HG03575 (cell line): Measurements from ENCODE around the gene ADAT3.

Experiments
- ATAC-seq: cut with Tn5 transposase; IDR thresholded peaks from one replicate; pipeline ENCODE4 v1.9.1; 2021; ENCODE audit not compliant: unreplicated experiment, insufficient number of reproducible peaks, low FRiP score; ENCODE audit errors: extremely low read depth

ADAT3 gene

DNA sequence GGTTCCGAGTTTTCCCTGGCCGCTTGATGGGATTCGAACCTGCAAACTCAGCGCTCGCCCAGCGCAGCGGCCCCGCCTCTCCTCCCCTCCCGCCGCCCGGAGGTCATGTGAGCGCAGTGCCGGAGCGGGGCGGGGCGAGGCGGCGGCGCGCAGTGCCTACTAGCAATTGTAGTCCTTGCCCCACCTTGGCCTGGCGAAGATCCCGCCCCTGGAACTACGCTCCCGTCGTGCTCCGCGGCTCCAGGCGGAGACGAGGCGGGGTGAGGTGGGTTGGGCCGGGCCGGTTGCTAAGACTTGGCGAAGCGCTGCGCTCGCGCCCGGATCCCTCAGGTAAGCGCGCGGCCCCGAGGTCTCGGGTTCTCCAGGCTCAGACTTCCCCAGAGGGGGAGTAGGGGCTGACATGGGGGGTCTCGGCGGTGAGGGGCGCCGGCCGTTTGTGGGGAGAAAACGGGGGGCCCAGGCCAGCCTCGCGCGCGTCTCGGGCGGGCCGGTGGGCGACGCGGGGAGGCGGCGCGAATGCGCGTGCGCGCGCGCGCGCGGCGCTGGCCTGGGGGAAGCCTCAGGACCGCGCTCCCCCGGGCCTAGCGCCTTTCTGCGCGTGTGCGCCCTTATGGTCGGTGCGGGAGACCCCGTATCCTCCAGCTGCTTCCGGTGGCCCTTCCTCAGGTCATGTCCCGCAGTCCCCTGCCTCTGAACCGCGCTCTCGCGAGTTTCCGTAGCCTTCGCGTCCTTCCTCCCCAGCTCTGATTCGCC is at the start of gene ADAT3, which contains the start of gene SCAMP4:
Gene ADAT3, plus strand, starts transcription at position 290 of the 753 bp plus-strand sequence. CDS start 6,649 bp downstream, outside the sequence.
Gene SCAMP4, plus strand, starts transcription at position 290 of the 753 bp plus-strand sequence. CDS start 9,621 bp downstream, outside the sequence.
- no peak for ATAC-seq

DNA sequence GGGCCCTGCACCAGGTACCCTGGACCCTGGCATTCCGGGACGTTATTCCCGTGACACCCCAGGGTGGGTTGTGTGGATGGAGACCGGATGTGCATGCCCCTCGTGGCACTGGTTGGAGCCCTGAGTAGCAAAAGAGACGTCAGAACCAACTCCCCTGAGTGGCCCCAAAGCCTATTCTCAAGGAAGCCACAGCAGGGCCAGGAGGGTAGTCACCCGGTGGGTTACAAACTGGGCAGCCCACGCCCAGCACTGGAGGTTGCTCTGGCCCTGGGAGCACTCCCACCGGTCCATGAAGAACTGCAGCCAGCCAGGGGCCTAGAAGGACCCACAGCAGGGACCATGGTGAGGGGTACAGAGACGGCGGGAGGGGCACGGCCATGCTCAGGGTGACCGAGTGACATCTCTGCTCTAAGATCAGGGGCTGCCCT is 49.4 kb upstream of the ADAT3 start:
- ATAC-seq, result no peak

DNA sequence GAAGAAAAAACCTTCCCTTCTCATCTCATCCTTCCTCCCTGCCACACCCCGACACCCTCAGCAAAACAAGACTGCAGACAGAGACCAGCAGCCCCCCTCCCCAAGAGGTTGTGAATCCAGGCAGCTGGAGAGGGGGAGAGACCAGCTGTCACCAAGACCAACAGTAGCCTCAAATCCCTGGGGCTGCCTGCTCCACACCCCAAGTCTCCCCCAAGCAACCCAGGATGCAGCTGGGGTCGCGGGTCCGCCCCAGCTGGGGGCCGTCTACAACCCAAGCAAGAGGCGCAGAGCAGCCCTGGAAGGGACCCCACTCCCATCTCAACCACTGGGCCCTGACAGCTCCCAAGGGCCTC is 48.9 kb upstream of the ADAT3 start:
- ATAC-seq, result no peak

GRCh38 chr19:1856698-1857603 is 48.2 kb upstream of the ADAT3 start:
- no peak for ATAC-seq

DNA sequence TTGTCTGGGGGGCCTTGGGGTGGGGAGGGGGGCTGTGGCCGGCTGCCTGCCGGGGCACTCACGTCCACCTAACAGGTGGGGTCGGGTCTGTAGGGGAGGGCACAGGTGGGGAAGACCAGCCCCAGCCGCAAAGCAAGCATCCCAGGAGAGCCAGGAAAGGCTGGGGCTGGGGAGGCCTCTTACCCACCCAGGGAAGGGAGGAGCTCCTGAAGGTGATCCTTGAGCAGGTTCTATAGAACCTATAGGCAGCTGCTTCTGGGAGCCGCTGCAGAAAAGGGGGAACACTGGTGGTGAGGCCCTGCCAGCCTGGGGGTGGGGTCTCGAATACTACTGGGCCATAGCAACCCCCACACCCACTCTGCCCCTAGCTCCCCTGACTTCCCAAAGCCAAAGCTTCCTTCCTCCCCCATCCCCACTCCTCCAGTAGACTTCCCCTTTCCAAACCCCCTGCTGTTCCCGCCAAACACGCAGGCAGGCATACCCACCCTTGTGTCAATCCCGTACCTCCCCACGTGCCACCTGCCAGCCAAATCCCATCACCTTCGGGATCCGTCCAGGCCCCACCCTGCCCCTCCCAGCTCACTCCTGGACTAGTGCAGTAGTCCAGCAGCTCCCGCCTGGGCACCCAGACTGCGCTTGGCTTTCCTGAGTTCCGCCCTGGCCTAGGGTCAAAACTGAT is 47.4 kb upstream of the ADAT3 start:
- no peak for ATAC-seq

DNA sequence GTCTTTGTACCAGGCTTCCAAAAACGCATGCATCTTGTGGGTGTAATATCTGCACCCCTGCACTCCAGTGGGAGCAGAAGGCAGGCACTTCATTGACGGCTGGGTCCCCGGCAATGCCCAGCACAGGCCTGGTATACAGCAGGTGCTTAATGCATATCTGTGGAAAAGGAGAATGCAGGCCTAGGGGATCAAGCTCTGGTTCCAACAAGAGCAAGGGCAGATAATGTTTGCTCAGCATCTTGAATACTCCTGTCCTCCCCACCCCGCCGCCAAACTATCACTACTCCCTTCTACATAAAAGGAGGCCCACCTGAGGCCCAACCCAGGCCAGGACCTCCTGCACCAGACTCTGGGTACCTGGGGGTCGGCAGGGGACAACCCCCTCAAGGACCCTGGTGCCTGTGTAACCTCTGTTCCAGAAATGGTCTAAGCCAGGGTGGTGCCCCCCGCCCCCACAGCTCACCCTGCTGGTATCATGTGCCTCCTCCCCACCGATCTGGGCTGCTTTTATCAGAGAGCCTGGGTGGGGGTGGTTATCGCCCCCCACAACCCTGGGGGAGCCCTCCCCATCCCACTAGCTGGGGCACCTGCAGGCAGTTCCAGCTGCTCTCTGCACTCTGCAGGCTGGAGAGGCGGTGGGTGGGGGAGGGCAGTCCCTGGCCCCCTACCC is 46.7 kb upstream of the ADAT3 start:
- no peak for ATAC-seq

DNA sequence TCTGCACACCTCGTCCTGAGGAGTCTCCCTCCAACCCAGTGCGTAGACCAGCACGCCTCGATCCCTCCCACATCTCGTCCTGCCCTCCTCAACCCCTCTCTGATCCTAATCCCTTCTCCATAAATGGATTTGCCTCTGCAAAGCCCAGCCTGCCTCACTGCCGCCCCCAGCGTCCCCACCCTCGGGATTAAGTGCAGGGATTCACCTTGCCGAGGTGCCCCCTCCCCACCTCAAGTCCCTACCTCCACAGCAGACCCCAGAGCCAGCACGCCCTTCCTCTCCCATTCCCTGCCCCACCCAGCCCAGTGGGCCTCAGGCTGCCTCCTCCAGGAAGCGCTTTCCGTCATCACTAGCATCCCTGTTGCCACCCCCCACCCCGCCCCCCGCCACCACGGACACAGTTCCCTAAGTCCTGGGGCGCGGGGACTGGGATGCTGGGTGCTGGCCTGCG is 45.8 kb upstream of the ADAT3 start:
- no peak for ATAC-seq

- no peak for ATAC-seq
These were observed 45.0 kb upstream of the ADAT3 start for GRCh38 chr19:1860042-1860775.

DNA sequence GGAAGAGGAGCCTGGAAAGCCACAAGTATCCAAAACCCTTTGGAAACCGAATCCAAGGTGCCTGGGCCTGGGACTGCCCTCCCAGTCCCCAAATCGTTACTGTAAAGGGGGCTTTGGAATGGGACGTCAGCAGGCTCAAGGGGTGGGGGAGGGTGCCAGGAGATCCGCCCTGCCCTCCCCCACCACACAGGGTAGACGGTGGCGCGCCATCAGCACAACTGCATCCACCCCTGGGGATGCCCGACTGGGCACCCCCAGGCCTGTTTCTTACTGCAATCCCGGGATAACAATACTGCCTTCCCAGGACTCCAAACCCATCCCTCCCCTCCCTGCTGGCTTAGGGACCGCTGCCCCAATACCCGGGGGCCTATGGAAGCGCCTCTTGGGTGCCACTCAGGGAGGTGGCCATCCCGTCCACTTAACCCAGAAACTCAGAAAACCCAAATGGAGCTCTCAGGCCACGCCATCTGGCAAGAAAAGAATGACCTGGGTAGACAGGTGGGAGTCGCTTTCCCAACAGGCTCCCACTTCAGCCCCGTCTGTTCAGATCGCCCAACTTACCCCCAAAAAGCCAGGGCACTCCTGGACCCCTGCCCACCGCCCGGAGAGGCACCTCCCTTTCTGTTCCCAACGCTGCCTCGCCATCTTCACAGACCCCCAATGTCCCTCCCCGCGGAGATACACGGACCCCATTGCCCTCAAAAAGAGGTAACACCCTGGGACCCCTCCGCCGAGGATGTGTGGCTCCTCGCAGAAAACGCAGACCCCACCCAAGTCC is 44.2 kb upstream of the ADAT3 start:
- ATAC-seq, result no peak

GRCh38 chr19:1861599-1862031 is 43.6 kb upstream of the ADAT3 start:
- ATAC-seq, result no peak

DNA sequence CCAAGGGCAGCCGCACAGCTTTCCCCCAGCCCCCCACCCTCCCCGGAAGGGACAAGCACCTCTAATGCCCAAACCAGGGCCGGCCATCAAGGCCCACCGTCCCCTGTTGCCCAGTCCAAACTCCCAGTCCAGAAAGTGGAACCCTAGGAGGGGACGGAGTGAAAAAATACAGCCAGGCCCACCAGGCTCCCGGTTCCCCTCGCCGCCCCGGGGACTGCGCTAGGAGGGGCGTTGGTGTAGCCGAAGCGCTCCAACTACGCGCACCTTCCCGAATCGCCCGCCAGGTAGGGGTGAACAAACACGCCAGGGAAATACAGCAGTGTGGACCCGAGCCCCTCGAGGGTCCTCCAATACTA is 43.2 kb upstream of the ADAT3 start:
- no peak for ATAC-seq

DNA sequence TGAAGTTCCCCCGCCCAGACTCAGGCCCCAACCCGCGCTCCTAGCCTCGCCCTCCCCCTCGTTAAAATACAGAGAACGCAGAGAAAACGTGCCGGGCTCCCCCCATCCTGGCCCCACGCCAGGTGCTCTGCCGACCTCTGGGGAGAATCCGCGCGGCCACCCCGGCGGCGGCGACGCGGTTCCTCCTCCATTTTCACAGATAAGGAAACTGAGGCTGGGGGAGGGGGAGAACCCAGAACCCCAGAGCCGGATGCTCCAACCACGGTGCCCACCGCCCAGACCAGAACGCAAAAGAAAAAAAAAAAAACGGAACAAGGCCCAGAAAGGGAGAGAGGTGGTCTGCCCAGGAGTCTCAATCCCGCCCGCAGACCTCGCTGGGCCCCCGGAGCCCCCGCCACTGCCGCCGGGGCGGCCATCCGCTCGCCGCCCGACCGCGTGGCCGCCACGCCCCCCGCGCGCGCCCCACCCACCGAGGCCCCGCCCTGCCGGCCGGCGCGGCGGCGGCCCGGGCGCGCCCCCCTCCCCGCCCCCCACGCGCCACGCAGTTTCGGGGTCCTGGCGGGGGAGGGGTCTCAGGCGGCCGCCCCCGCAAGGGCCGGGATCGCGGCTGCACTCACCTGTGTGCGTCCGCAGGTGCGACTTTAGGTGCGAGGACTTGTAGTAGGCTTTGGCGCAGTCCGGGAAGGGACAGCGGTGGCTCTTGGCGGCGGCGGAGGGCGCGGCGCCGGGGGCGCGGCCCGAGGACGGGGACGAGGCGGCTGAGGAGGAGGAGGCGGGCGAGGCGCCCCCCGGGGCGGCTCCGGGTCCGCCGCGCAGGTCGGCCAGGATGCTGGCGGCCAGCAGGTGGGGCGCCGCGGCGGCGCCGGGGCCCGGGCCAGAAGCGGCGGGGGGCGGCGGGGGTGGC is 42.5 kb upstream of the ADAT3 start:
- no peak for ATAC-seq

- no peak for ATAC-seq
These were observed 41.9 kb upstream of the ADAT3 start, which contains the start of gene KLF16 for GRCh38 chr19:1863328-1863637. KLF16 (minus strand) TSS chr19:1863579; CDS start chr19:1863497, 82 bp downstream.

- no peak for ATAC-seq
These were observed 41.3 kb upstream of the ADAT3 start for GRCh38 chr19:1863638-1864479.

DNA sequence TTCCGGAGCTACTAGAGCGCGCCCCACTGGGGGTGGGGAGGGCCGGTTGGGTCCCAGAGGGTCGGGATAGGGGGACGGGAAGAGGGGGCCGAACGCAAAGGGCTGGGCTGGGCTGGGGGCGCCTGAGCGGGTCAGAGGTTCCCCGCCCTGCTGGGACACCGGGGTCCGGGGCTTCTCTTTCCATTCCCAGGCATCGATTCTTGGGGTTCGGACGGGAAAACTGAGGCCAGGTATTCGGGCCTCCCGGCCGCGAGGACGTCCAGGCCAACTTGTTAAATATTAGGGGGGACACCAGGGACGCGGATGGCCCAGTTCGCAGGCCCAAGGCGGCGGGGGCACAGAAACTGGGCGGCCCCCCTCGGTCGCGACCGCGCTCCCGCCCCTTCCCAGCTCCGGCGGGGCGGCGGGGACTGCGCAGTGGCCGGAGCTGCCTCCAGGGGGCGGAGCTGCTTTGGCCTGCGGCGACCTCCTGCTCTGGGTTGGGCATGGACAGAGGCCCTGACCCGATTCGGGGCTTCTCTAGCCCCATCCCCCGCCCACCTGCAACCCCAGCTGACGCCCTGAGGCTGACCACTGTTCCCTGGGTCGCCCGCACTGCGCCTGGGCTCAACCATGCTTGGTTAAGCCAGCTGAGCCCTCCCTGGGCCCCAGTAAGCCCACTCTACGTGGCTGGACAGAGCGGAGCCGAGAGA is 40.6 kb upstream of the ADAT3 start:
- ATAC-seq, result no peak
